Measurements from ENCODE around the gene SLCO2B1.

SLCO2B1 gene

GRCh38 chr11:75152090-75152489, 1.2 kb downstream of the SLCO2B1 start:
- peaks cover 22% of the 10 kb centered on the region for H3K4me1 ChIP-seq
- no peaks in the 10 kb centered on the region for H3K36me3 ChIP-seq
- H3K9me3 ChIP-seq, result no peaks in the 10 kb centered on the region
- TF ChIP-seq CTCF (IDR thresholded peaks at IDR 0.05; ENCODE audit: low read depth, low read length), result no peak
- no peak for DNase-seq
- no peaks in the 10 kb centered on the region for H3K27me3 ChIP-seq
- no peak overlapping the region for H3K4me3 ChIP-seq (ENCODE audit: low read depth, low read length)

- Histone ChIP-seq H3K4me1 (peaks cover 17% of the 10 kb centered on the region), H3K36me3 (no peaks in the 10 kb centered on the region), H3K27me3 (no peaks in the 10 kb centered on the region)
Observed at GRCh38 chr11:75152651-75153427, 1.9 kb downstream of the SLCO2B1 start.

GRCh38 chr11:75154646-75155569, 4.0 kb downstream of the SLCO2B1 start:
- DNase-seq, result no peak
- peaks cover 8% of the 10 kb centered on the region for H3K4me1 ChIP-seq

More at GRCh38 chr11:75152651-75153427, 1.9 kb downstream of the SLCO2B1 start:
- Histone ChIP-seq H3K9me3 (no peaks in the 10 kb centered on the region), H3K4me3 (ENCODE audit: low read depth, low read length) (no peak overlapping the region)
- no peak for DNase-seq
- no peak for TF ChIP-seq CTCF (IDR thresholded peaks at IDR 0.05; ENCODE audit: low read depth, low read length)

GRCh38 chr11:75155570-75156422, 4.9 kb downstream of the SLCO2B1 start:
- no peak for TF ChIP-seq CTCF (IDR thresholded peaks at IDR 0.05; ENCODE audit: low read depth, low read length)
- Histone ChIP-seq H3K4me1 (peaks cover 8% of the 10 kb centered on the region), H3K27me3 (no peaks in the 10 kb centered on the region), H3K4me3 (ENCODE audit: low read depth, low read length) (no peak overlapping the region), H3K9me3 (no peaks in the 10 kb centered on the region), H3K36me3 (no peaks in the 10 kb centered on the region)
- DNase-seq, result peak; percentile 30

More at GRCh38 chr11:75154646-75155569, 4.0 kb downstream of the SLCO2B1 start:
- no peaks in the 10 kb centered on the region for H3K9me3 ChIP-seq
- H3K4me3 ChIP-seq (ENCODE audit: low read depth, low read length), result no peak overlapping the region
- no peak for TF ChIP-seq CTCF (IDR thresholded peaks at IDR 0.05; ENCODE audit: low read depth, low read length)
- H3K36me3 ChIP-seq, result no peaks in the 10 kb centered on the region
- no peaks in the 10 kb centered on the region for H3K27me3 ChIP-seq

GRCh38 chr11:75158241-75158640, 7.3 kb downstream of the SLCO2B1 start:
- Histone ChIP-seq H3K4me1 (peaks cover 5% of the 10 kb centered on the region), H3K4me3 (ENCODE audit: low read depth, low read length) (no peak overlapping the region), H3K9me3 (no peaks in the 10 kb centered on the region; the same call in 1 of the 2 replicates), H3K27me3 (no peaks in the 10 kb centered on the region), H3K36me3 (no peaks in the 10 kb centered on the region)
- no peak for DNase-seq
- no peak for TF ChIP-seq CTCF (IDR thresholded peaks at IDR 0.05; ENCODE audit: low read depth, low read length)
